HG03280 (cell line): ENCODE data around the gene ITGAE.

Source experiments
- ATAC-seq: cut with Tn5 transposase; IDR thresholded peaks from one replicate; pipeline ENCODE4 v1.9.1; 2021; ENCODE audit warnings: mild to moderate bottlenecking, moderate library complexity; ENCODE audit not compliant: unreplicated experiment

Gene ITGAE

DNA sequence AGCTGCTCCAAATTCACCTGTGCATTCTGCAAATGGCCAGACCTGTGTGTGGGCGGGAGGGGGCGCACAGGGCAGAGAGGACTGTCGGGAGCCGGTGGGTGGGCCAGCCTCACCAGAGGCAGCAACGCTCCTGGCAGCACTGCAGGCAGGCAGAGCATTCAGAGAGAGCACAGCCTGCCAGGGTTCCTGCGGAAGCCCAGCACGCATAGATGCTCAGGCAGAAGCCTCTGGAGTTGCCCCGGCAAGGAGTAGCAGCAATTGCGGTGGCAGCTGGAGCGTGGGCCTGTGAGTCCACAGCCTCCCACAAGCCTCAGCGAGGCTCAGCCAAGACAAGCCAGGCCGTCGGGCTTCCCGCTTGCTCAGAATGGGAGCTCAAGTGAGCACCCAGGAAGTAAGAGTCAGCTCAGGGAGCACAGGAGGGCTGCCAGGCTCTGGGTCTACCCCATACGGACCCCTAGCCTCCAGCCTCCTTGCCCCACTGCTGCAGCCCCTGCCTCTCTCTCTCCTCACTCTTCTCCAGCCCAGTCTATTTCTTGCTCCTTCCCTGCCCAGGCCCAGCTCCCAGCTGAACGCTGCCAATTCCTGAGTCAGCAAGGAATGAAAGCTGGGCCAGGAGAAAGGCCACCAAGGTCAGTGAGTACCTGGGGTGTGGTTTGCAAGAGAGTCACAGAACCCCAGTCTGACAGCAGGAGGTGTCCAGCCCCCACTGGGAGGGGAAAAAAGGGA lies 122.7 kb downstream of the ITGAE start:
- no peak for ATAC-seq

DNA sequence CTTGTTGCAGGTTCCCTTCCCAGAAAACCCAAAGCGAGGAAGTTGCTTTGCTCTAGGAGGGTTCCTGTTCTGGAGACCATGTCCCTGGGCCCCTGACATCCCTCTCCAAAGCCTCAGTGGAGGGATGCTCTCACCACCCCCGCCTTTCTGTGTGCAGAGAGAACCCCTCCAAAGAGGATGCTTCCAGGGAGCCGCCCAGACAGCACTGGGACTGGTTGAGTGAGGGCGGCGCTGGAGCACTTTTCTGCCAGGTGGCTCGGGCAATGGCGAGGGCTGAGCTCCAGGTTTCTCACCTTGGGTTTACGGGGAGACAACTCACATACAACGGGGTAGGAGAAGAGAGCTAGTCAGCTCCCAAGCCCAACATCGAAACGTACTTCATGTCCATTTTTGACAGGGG lies 125.1 kb downstream of the ITGAE start:
- ATAC-seq: no peak

DNA sequence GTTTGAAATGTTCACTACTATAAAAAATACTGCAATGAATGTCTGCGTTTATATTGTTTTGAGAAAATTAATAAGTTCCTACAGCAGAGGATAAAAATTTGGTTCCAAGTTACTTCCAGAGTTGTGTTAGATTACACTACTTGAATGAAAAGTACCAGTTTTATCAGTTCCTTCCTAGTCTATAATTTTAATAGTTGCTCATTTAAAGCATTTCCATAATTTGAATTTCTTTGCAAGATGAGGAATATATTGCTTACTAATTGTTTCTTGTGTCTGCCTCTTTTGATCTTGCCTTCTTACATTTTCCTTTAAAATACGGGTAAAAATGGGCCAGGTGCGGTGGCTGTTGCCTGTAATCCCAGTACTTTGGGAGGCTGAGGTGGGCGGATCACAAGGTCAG lies 128.4 kb downstream of the ITGAE start:
- no peak for ATAC-seq

DNA sequence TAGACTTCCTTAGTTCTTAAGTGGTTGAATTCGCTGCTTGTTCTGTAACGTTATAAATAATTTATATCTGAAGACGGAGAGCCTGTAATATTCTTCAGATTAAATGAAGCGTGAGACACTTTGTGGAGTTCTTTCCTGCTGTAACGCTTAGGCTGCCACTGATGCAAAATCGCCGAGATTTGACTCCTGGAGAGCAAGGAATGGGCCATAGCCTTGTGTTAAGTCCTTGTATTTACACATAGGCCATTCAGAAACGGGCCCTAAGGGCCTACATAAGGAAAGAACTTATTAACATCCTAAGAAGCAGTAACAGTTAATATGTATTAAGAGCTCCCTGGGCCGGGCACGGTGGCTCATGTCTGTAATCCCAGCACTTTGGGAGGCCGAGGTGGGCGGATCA lies 131.4 kb downstream of the ITGAE start:
- no peak for ATAC-seq

DNA sequence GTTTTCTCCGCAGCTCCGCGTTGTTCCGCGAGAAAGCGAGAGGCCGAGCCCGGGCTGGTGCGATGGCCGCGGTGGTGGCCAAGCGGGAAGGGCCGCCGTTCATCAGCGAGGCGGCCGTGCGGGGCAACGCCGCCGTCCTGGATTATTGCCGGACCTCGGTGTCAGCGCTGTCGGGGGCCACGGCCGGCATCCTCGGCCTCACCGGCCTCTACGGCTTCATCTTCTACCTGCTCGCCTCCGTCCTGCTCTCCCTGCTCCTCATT lies 132.0 kb downstream of the ITGAE start:
- peak; percentile 15 for ATAC-seq

DNA sequence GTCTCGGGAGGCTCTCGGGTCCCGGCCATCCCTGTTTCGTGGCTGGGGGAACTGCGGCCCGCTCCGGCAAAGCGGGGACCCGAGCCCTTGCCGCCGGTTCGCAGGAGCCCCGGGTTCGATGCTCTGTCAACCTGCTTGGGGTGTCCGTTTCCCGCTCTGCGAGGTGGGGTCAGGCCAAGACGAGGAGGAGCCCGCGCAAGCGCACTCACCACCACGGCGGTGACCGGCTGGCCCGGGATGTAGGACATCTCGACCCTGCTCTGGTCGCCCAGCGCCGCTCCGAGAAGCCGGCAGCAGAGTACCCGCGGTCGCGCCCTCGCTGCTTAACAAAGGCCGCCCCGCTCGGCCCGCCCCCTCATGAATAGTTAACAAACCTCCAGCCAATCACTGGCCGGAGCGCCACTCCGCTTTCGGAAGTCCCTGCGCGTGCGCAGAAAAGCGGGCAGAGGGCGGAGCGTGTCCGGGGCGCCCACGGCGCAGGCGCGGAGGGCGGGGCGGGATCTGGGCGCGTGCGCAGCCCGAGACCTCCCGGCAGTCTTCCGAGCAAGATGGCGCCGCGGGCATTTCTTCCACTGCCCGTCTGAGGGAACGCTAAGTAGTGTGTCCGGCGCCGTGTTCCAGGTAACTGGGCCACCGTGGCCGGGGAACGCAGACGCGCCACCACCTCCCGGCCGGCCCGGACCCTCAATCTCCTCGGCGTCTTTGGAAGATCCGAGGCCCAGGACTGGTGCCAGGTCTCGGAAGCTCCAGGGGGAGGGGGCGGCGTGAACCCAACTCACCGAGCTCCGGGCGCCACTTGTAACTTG lies 132.5 kb downstream of the ITGAE start, which contains the start of the genes EMC6 and TAX1BP3:
Gene EMC6, plus strand, starts transcription at position 534 of the 806 bp plus-strand sequence. CDS start 335 bp downstream, outside the sequence.
Gene TAX1BP3, minus strand, starts transcription at position 300 of the 806 bp plus-strand sequence. Its CDS starts 52 bp downstream, at position 248.
- peak; percentile 86 for ATAC-seq

DNA sequence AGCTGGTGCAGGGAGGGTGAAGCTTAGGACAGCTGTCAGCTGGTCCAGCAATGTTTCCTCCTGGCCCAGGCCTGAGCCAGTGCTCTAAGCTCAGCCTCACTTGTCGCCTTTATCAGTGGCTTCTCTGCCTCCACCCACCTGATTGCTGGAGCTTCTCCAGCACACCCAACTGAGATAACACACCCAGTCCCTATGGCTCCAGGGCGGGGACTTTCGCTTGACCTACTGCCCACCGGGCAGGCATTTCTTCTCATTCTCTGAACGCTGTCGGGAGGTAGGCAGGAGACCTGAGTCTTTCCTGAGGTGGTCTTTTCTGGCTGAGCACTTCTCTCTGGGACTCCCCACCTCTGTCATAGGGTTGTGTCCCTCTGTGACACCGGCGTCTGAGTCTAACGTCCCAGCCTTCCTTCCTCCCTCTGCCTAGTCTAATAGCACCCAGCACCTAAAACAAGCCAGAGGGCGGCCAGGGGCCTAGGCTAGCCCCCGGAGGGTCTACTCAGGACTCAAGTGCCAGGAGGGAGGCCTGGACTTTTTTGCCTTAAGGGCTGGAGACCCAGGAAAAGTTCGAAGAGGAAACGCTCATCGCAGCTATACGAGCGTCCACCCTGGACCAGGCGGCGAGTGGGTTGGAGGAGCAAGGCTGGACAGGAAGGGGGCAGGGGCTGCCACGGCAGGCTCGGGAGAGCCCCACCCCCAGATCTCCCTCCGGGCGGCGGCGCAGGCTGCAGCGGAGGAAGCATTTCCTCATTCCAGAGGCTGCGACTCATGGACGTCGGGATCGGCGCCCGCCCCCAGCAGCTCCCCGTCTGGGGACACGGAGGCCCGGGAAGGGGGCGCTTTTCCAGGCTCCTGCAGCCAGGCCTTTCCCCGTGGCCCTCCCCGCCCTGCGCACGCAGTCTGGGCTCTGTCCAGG lies 133.4 kb downstream of the ITGAE start:
- ATAC-seq: peak; percentile 4

DNA sequence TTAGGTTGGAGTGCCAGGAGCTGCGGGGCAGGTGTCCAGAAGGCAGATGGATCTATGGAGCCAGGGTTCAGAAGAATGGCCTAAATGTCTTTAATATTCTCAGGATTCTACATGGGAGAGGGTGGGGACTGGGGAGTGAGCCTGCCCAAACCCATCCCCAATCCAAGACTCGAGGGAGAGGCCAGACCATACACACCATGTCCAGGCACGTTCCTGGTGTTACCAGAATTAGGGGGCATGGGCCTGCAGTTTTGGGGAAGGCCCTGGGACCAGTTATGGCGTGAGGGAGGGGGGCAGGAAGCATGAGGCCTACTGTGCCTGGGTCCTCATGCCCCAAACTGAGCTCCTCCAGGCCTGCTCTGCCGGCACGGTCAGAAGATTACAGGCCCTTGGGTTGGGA lies 134.5 kb downstream of the ITGAE start:
- no peak for ATAC-seq

DNA sequence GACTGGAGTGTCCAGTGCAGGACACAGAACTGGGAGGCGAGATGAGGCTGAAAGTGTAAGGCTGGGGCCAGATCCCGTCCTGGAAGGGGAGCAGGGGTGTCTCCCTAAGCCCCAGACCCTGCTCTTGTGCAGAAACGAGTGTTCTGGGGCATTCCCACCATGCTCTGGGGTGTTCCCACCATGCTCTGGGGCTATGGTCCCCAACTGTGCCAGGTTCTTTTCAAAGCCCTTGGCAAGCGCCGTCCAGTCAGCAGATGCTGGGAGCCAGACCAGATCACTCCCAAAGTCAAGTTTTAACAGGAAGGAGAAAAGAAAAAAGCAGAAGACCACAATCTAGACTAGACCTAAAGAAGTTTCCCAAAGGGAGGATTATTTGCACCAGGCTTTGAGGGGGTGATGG lies 135.2 kb downstream of the ITGAE start:
- ATAC-seq: no peak
